Panc1 (cell line): ENCODE results near the gene SYT9.

Experiments used
- POLR2AphosphoS5 ChIP-seq: IDR thresholded peaks from 2 replicates; pipeline ENCODE4 v1.6.1; 2012; ENCODE audit warnings: mild to moderate bottlenecking, low read depth, low read length, moderate library complexity
- SIN3A ChIP-seq: IDR thresholded peaks from 2 replicates; pipeline ENCODE4 v1.6.1; 2012; ENCODE audit warnings: low read depth, mild to moderate bottlenecking, low read length, moderate library complexity, borderline replicate concordance; ENCODE audit not compliant: insufficient read depth
- TF ChIP-seq, protein P1 (sequence below): fragments of 450-650 bp; IDR thresholded peaks from 2 replicates; pipeline ENCODE4 v1.5.1; 2017; ENCODE audit warnings: mild to moderate bottlenecking
- TF ChIP-seq, protein P2 (sequence below), 2 experiments: IDR thresholded peaks; 2 replicates each; pipeline ENCODE4 v1.6.1; 2011 to 2012; ENCODE audit warnings: low read depth in 2 of 2, control low read depth in 1 of 2, low read length in 1 of 2, mild to moderate bottlenecking in 1 of 2, moderate library complexity in 1 of 2; ENCODE audit not compliant: insufficient read depth in 1 of 2

DNA sequence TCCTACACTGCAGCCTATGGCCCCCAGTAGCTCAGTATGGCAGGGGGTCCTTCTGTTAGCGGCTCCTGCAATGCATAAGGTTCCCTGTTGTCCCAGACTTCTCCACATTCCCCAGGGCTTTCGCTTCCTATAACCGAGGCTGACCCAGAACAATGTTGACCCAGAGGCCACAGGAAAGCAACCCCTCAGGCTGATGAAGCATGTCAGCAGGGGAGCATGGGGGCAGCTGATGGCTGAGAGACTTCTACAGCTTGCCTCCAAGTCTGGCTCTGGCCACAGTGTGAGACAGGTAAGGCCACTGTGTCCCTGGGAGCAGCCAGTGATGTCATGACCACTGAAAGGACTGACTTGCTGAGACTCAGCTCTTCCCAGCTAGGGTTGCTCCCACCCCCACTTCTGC lies 249.5 kb downstream of the SYT9 start:
- TF ChIP-seq, protein P1, sequence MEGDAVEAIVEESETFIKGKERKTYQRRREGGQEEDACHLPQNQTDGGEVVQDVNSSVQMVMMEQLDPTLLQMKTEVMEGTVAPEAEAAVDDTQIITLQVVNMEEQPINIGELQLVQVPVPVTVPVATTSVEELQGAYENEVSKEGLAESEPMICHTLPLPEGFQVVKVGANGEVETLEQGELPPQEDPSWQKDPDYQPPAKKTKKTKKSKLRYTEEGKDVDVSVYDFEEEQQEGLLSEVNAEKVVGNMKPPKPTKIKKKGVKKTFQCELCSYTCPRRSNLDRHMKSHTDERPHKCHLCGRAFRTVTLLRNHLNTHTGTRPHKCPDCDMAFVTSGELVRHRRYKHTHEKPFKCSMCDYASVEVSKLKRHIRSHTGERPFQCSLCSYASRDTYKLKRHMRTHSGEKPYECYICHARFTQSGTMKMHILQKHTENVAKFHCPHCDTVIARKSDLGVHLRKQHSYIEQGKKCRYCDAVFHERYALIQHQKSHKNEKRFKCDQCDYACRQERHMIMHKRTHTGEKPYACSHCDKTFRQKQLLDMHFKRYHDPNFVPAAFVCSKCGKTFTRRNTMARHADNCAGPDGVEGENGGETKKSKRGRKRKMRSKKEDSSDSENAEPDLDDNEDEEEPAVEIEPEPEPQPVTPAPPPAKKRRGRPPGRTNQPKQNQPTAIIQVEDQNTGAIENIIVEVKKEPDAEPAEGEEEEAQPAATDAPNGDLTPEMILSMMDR = no peak
- TF ChIP-seq POLR2AphosphoS5 (no peak), SIN3A (no peak)
- TF ChIP-seq, protein P2, sequence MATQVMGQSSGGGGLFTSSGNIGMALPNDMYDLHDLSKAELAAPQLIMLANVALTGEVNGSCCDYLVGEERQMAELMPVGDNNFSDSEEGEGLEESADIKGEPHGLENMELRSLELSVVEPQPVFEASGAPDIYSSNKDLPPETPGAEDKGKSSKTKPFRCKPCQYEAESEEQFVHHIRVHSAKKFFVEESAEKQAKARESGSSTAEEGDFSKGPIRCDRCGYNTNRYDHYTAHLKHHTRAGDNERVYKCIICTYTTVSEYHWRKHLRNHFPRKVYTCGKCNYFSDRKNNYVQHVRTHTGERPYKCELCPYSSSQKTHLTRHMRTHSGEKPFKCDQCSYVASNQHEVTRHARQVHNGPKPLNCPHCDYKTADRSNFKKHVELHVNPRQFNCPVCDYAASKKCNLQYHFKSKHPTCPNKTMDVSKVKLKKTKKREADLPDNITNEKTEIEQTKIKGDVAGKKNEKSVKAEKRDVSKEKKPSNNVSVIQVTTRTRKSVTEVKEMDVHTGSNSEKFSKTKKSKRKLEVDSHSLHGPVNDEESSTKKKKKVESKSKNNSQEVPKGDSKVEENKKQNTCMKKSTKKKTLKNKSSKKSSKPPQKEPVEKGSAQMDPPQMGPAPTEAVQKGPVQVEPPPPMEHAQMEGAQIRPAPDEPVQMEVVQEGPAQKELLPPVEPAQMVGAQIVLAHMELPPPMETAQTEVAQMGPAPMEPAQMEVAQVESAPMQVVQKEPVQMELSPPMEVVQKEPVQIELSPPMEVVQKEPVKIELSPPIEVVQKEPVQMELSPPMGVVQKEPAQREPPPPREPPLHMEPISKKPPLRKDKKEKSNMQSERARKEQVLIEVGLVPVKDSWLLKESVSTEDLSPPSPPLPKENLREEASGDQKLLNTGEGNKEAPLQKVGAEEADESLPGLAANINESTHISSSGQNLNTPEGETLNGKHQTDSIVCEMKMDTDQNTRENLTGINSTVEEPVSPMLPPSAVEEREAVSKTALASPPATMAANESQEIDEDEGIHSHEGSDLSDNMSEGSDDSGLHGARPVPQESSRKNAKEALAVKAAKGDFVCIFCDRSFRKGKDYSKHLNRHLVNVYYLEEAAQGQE (IDR thresholded peaks at IDR 0.05; ENCODE audit: insufficient read depth in 1 of 2, low read depth in 2 of 2, low read length in 1 of 2) = no peak
